Vagina (tissue), 2 donors: ENCODE measurements around the gene CAMK2N2. TPM values are rescaled to one million over a fixed set of nuclear protein-coding genes. Genes with fewer than 3 reads are reported as not detected.

Experiments
- DNase-seq, 2 donors: peaks; one replicate each; pipeline ENCODE4 v3.0.0-alpha.2; 2017; ENCODE audit errors: extremely low spot score in 2 of 2
- H3K27ac ChIP-seq: fragments of 200-600 bp; sonication (generic); one replicate; pipeline ENCODE4 v1.5.1; 2019
- H3K27me3 ChIP-seq: fragments of 200-600 bp; sonication (generic); one replicate; pipeline ENCODE4 v1.5.1; 2019
- H3K36me3 ChIP-seq, 2 donors: fragments of 200-600 bp; sonication (generic); one replicate each; pipeline ENCODE4 v1.5.1; 2017 to 2019
- H3K4me1 ChIP-seq: fragments of 200-600 bp; sonication (generic); one replicate; pipeline ENCODE4 v1.5.1; 2019
- H3K4me3 ChIP-seq, 2 donors: fragments of 200-600 bp; sonication (generic); 1 replicate in 1 of 2; 2 replicates in 1 of 2; pipeline ENCODE4 v1.5.1; 2016 to 2019
- H3K9me3 ChIP-seq: fragments of 200-600 bp; sonication (generic); one replicate; pipeline ENCODE4 v1.5.1; 2019
- POLR2A ChIP-seq, 2 donors: fragments of 450-650 bp; IDR thresholded peaks; one replicate each; pipeline ENCODE4 v1.6.1; 2017; ENCODE audit warnings: antibody characterized with exemption in 2 of 2, mild to moderate bottlenecking in 2 of 2, moderate library complexity in 2 of 2
- POLR2AphosphoS5 ChIP-seq, 2 donors: sonication (generic); formaldehyde crosslinking; IDR thresholded peaks; one replicate each; pipeline ENCODE4 v1.9.0; 2017; ENCODE audit warnings: antibody characterized with exemption in 2 of 2, mild to moderate bottlenecking in 2 of 2, low read depth in 1 of 2; ENCODE audit not compliant: insufficient read depth in 1 of 2
- intact Hi-C: fragments of 100-400 bp; cut with DNase I; formaldehyde crosslinking; loops from one replicate; pipeline ENCODE4 v1.15.1; 2023
- total RNA-seq: library from RNA; depleted of rRNA; stranded (reverse); fragments of >200 nt; gene quantifications from one replicate; pipeline ENCODE4 v1.2.3, GENCODE V29; 2016
- TF ChIP-seq, protein P1 (sequence below), 3 experiments: fragments of 450-650 bp in 2 of 3; fragments of 200-600 bp in 1 of 3; sonication (generic) in 1 of 3; IDR thresholded peaks; one replicate each; pipeline ENCODE4 v1.5.1; 2017 to 2019; ENCODE audit warnings: antibody characterized with exemption in 3 of 3, mild to moderate bottlenecking in 2 of 3, moderate library complexity in 2 of 3

Gene CAMK2N2
- total RNA-seq, 1 donor from 2014 or later, result not detected

DNA sequence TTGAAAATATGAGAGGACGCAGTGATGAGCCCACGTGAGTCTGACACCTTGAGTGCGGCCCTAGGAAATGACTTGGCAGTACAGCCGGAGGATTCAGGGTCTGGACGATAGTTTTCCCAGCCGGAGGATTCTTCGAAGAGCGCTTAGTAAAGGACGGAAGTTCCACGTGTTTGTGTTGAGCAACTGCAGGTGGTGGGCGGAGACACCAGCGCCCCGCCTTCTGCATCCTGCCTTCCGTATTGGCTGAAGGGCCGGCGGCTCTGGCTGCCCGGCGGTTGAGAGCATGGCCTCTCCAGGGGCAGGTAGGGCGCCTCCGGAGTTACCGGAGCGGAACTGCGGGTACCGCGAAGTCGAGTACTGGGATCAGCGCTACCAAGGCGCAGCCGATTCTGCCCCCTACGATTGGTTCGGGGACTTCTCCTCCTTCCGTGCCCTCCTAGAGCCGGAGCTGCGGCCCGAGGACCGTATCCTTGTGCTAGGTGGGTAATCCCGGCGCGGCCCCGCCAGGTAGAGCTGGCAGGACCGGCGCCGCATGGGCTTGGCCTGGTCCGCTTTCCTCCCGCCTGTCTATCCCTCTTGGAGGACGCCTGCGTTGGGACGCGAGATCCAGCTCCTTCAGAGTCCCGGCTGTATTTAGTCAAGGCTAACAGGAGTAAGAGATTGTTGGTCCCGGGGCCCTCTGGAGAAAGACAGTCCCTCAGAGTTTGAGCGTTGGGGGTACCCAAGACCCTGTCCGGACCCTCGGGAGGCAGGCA, 11.8 kb downstream of the CAMK2N2 start, which contains the start of gene EEF1AKMT4:
TSS of gene EEF1AKMT4 (plus strand) at position 261 of the 755 bp plus-strand sequence. CDS start at position 284, 23 bp downstream.
- Histone ChIP-seq H3K4me1 (peaks cover 28% of the 10 kb centered on the region), H3K36me3 (peaks cover 0 to 10% of the 10 kb centered on the region in 2 donors), H3K4me3 (peak within 1 kb of the TSS; percentile 71 to 87), H3K9me3 (no peaks in the 10 kb centered on the region), H3K27me3 (no peaks in the 10 kb centered on the region), H3K27ac (peak within 1 kb of the TSS; percentile 79)
- no peak for TF ChIP-seq POLR2A (IDR thresholded peaks at IDR 0.05)
- TF ChIP-seq POLR2AphosphoS5 (IDR thresholded peaks at IDR 0.05; ENCODE audit: insufficient read depth in 1 of 2, low read depth in 1 of 2), result peak; percentile 58 to 92
- TF ChIP-seq, protein P1, sequence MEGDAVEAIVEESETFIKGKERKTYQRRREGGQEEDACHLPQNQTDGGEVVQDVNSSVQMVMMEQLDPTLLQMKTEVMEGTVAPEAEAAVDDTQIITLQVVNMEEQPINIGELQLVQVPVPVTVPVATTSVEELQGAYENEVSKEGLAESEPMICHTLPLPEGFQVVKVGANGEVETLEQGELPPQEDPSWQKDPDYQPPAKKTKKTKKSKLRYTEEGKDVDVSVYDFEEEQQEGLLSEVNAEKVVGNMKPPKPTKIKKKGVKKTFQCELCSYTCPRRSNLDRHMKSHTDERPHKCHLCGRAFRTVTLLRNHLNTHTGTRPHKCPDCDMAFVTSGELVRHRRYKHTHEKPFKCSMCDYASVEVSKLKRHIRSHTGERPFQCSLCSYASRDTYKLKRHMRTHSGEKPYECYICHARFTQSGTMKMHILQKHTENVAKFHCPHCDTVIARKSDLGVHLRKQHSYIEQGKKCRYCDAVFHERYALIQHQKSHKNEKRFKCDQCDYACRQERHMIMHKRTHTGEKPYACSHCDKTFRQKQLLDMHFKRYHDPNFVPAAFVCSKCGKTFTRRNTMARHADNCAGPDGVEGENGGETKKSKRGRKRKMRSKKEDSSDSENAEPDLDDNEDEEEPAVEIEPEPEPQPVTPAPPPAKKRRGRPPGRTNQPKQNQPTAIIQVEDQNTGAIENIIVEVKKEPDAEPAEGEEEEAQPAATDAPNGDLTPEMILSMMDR (IDR thresholded peaks at IDR 0.05), result peak in 1 of 3 experiments; percentile 13
- intact Hi-C loops, result loop anchor here (2.0 to 10.0 kb wide), 2 partner anchors 115 to 355 kb away; partner anchors contain the start of gene EIF2B5
- peak; percentile 95 to 97 for DNase-seq

DNA sequence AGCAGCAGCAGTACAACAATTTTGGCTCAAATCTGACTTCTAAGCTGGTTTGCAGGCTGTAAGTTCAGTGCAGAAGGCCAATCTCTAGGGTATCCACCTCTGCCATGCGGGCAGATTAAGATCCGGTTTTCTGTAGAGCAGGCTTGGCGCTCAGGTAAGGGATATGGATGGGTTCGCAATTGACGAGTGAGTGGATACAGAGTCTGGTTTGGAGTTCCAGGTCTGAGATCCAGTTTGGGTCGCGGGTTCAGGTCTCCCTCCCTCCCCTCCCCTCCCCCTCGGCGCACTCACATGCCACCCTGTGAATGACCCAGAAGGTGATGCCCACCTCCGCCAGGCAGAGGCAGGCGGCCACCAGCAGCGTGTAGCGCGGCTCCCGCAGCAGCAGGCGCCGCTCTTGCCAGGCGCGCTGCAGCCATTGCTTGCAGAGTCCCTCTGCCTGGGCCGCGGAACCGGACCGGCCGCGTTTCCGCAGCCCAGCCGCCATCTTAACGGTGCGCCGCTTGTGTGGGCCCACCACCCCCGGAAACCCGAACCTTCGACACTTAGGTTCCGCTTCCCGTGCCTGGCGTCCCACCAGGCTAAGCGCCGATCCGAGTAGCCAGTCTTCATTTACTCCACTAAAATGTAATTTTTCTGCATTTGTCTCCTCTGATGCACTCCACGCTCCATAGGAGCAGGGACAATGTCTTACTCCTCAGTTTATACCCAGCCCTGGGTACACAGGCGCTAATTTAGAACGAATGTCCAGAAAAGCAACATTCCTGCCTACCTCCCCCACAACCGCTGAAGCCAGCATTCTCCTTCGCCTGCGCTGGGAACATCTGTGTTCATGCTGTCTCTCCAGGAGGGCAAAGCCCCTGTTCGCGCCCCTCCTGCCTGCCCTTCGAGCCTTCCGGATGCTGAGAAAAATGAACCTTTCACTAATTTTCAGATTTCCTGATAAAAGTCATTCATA, 12.6 kb downstream of the CAMK2N2 start, which contains the start of gene ALG3:
TSS of gene ALG3 (minus strand) at position 509 of the 958 bp plus-strand sequence. CDS start at position 487, 22 bp downstream.
- Histone ChIP-seq H3K4me1 (peaks cover 28% of the 10 kb centered on the region), H3K36me3 (peaks cover 0 to 18% of the 10 kb centered on the region in 2 donors), H3K27ac (peak within 1 kb of the TSS; percentile 79), H3K27me3 (no peaks in the 10 kb centered on the region), H3K4me3 (peak within 1 kb of the TSS; percentile 71 to 87), H3K9me3 (no peaks in the 10 kb centered on the region)
- no peak for DNase-seq
- TF ChIP-seq POLR2AphosphoS5 (IDR thresholded peaks at IDR 0.05; ENCODE audit: insufficient read depth in 1 of 2, low read depth in 1 of 2), result peak in 1 of 2 donors; percentile 69
- TF ChIP-seq, protein P1 (IDR thresholded peaks at IDR 0.05), result no peak
- TF ChIP-seq POLR2A (IDR thresholded peaks at IDR 0.05), result peak in 1 of 2 donors; percentile 25
- intact Hi-C loops, result loop anchor here (2.0 to 10.0 kb wide), 2 partner anchors 114 to 354 kb away; partner anchors contain the start of gene EIF2B5

DNA sequence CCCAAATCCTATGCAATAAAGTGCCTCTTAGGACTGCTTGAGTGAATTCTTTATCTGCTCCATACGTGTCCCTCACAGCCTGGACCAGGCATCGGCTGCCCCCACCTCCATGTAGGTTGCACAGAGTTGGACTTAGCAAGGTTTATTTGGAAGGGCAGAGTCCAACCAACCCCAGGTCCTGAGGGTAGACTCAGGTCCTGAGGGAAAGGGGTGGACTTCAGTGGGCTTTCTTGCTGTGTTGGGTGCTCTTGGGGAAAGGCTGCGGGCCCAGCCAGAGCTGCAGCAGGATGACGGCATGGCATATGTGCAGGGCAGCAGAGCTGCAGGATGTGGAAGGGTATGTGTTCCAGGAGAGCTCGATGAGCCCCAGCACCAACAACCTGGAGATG, 19.1 kb downstream of the CAMK2N2 start:
- intact Hi-C loops, result loop anchor here (10.0 kb wide), 1 partner anchor 347 kb away; no protein-coding TSS in a partner anchor
- TF ChIP-seq, protein P1 (IDR thresholded peaks at IDR 0.05), result no peak
- TF ChIP-seq POLR2A (IDR thresholded peaks at IDR 0.05), result no peak
- TF ChIP-seq POLR2AphosphoS5 (IDR thresholded peaks at IDR 0.05; ENCODE audit: insufficient read depth in 1 of 2, low read depth in 1 of 2), result no peak
- DNase-seq, result no peak

DNA sequence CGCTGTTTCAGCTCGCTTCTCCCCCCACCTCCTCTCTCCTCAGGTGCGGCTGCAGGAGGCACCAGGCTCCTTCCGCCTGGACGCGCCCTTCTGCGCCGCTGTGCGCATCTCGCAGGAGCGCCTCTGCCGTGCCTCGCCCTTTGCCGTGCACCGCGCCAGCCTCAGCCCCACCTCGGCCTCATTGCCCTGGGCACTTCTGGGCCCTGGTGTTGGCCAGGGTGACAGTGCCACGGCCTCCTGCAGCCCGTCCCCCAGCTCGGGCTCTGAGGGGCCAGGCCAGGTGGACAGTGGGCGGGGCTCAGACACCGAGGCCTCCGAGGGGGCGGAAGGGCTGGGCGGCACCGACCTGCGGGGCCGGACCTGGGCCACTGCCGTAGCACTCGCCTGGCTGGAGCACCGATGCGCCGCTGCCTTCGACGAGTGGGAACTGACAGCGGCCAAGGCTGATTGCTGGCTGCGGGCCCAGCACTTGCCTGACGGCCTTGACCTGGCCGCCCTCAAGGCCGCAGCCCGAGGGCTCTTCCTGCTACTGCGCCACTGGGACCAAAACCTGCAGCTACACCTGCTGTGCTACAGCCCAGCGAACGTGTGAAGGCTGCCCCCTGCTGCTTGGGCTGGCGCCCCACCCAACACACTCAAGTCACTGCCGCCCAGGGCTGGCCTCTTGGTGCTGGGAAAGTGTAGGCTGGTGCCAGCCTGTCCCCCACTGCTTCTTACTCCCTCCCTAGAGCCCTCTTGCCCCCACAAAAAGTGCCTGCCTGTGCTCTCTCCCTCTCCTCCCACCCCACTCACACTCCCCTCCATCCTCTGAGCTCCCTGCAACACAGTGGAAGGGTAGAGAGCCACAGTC, 19.7 kb downstream of the CAMK2N2 start:
- DNase-seq, result no peak
- intact Hi-C loops, result loop anchor here (10.0 kb wide), 1 partner anchor 347 kb away; no protein-coding TSS in a partner anchor
- TF ChIP-seq, protein P1 (IDR thresholded peaks at IDR 0.05), result peak in 1 of 3 experiments; percentile 27
- TF ChIP-seq POLR2A (IDR thresholded peaks at IDR 0.05) (no peak), POLR2AphosphoS5 (IDR thresholded peaks at IDR 0.05; ENCODE audit: insufficient read depth in 1 of 2, low read depth in 1 of 2) (no peak)
- no peaks in the 10 kb centered on the region for H3K27me3 ChIP-seq
- H3K36me3 ChIP-seq, result peaks cover 0 to 32% of the 10 kb centered on the region in 2 donors
- H3K4me3 ChIP-seq, result peak overlapping the region in 1 of 2 donors; percentile 16
- no peaks in the 10 kb centered on the region for H3K9me3 ChIP-seq
- H3K4me1 ChIP-seq, result peaks cover 9% of the 10 kb centered on the region
- H3K27ac ChIP-seq, result no peak overlapping the region

More for the DNA sequence above, 19.1 kb downstream of the CAMK2N2 start:
- Histone ChIP-seq H3K9me3 (no peaks in the 10 kb centered on the region), H3K36me3 (peaks cover 0 to 32% of the 10 kb centered on the region in 2 donors), H3K4me1 (peaks cover 13% of the 10 kb centered on the region), H3K27me3 (no peaks in the 10 kb centered on the region), H3K4me3 (no peak overlapping the region), H3K27ac (no peak overlapping the region)
